Panc1 (cell line): Measurements from ENCODE around the gene NKAPL. TPM values are rescaled to one million over a fixed set of nuclear protein-coding genes. Genes with fewer than 3 reads are reported as not detected.

Experiments
- ATAC-seq: fragments of 200-7000 bp; cut with Tn5 transposase; 2 replicates; pipeline ENCODE4 v1.9.1; 2020; ENCODE audit warnings: mild to moderate bottlenecking, moderate library complexity
- BruUV-seq: library from RNA; stranded (reverse); fragments of 400-500 nt; replicated peaks from 2 replicates; lab custom pipeline; 2021; lab: Mats Ljungman, UMichigan
- CTCF ChIA-PET: fragments of 300-600 bp; sonication (Branson Sonifier 250); formaldehyde crosslinking; loops from one replicate; lab custom pipeline; 2022; ENCODE audit warnings: antibody characterized with exemption; lab: Charles Lee
- POLR2A ChIA-PET: fragments of 300-600 bp; sonication (Branson Sonifier 250); formaldehyde crosslinking; loops from one replicate; lab custom pipeline; 2022; ENCODE audit warnings: antibody characterized with exemption; lab: Charles Lee
- DNase-seq: peaks from one replicate; pipeline ENCODE4 v3.0.0-alpha.2; 2010; ENCODE audit warnings: low read depth, low spot score
- H3K27ac ChIP-seq: 2 replicates; pipeline ENCODE4 v1.5.1; 2011; ENCODE audit warnings: mild to moderate bottlenecking, low read length, inconsistent platforms
- H3K27me3 ChIP-seq: fragments of 200-500 bp; sonication (Bioruptor generic); 2 replicates; pipeline ENCODE4 v1.6.0; 2014; ENCODE audit warnings: low read length, inconsistent platforms; ENCODE audit not compliant: control insufficient read depth, insufficient read depth
- H3K36me3 ChIP-seq: fragments of 200-500 bp; sonication (Bioruptor generic); 2 replicates; pipeline ENCODE4 v1.5.1; 2014; ENCODE audit warnings: inconsistent platforms, mild to moderate bottlenecking, low read length, moderate library complexity; ENCODE audit not compliant: control insufficient read depth, insufficient read depth
- H3K4me1 ChIP-seq: 2 replicates; pipeline ENCODE4 v1.5.1; 2011; ENCODE audit warnings: inconsistent platforms, mild to moderate bottlenecking, low read length, moderate library complexity; ENCODE audit not compliant: control insufficient read depth, insufficient read depth
- H3K4me3 ChIP-seq, 2 experiments: 2 replicates each; pipeline ENCODE4 v1.5.1; 2011 to 2012; ENCODE audit warnings: low read depth in 2 of 2, low read length in 2 of 2, mild to moderate bottlenecking in 2 of 2, inconsistent platforms in 1 of 2, moderate library complexity in 1 of 2
- H3K9me3 ChIP-seq: fragments of 200-500 bp; sonication (Bioruptor generic); 2 replicates; pipeline ENCODE4 v1.5.1; 2014; ENCODE audit warnings: low read depth, mild to moderate bottlenecking, inconsistent platforms, low read length, moderate library complexity; ENCODE audit not compliant: control insufficient read depth, insufficient read depth
- POLR2AphosphoS5 ChIP-seq: IDR thresholded peaks from 2 replicates; pipeline ENCODE4 v1.6.1; 2012; ENCODE audit warnings: mild to moderate bottlenecking, low read depth, low read length, moderate library complexity
- SIN3A ChIP-seq: IDR thresholded peaks from 2 replicates; pipeline ENCODE4 v1.6.1; 2012; ENCODE audit warnings: low read depth, mild to moderate bottlenecking, low read length, moderate library complexity, borderline replicate concordance; ENCODE audit not compliant: insufficient read depth
- TCF7L2 ChIP-seq: IDR thresholded peaks from 2 replicates; pipeline ENCODE4 v1.6.1; 2011; ENCODE audit warnings: mild to moderate bottlenecking, low read depth, low read length, inconsistent platforms
- in situ Hi-C: cut with HindIII; loops from 2 replicates; pipeline ENCODE4 v1.10.0; 2016; ENCODE audit warnings: low sequenced_read_pairs, low pct_unique_long_range_greater_than_20kb
- intact Hi-C: fragments of 100-400 bp; cut with micrococcal nuclease; formaldehyde crosslinking; loops from one replicate; pipeline ENCODE4 v1.10.0; 2022; ENCODE audit not compliant: unreplicated experiment
- total RNA-seq: library from RNA; stranded (reverse); gene quantifications from one replicate; pipeline ENCODE4 v1.2.1, GENCODE V29; 2021; ENCODE audit not compliant: unreplicated experiment
- TF ChIP-seq, protein P1 (sequence below), 2 experiments: IDR thresholded peaks; 2 replicates each; pipeline ENCODE4 v1.6.1; 2011 to 2012; ENCODE audit warnings: low read depth in 2 of 2, control low read depth in 1 of 2, low read length in 1 of 2, mild to moderate bottlenecking in 1 of 2, moderate library complexity in 1 of 2; ENCODE audit not compliant: insufficient read depth in 1 of 2
- TF ChIP-seq, protein P2 (sequence below): fragments of 450-650 bp; IDR thresholded peaks from 2 replicates; pipeline ENCODE4 v1.5.1; 2017; ENCODE audit warnings: mild to moderate bottlenecking

NKAPL gene
- total RNA-seq, 1 experiment from 2014 or later: not detected

DNA sequence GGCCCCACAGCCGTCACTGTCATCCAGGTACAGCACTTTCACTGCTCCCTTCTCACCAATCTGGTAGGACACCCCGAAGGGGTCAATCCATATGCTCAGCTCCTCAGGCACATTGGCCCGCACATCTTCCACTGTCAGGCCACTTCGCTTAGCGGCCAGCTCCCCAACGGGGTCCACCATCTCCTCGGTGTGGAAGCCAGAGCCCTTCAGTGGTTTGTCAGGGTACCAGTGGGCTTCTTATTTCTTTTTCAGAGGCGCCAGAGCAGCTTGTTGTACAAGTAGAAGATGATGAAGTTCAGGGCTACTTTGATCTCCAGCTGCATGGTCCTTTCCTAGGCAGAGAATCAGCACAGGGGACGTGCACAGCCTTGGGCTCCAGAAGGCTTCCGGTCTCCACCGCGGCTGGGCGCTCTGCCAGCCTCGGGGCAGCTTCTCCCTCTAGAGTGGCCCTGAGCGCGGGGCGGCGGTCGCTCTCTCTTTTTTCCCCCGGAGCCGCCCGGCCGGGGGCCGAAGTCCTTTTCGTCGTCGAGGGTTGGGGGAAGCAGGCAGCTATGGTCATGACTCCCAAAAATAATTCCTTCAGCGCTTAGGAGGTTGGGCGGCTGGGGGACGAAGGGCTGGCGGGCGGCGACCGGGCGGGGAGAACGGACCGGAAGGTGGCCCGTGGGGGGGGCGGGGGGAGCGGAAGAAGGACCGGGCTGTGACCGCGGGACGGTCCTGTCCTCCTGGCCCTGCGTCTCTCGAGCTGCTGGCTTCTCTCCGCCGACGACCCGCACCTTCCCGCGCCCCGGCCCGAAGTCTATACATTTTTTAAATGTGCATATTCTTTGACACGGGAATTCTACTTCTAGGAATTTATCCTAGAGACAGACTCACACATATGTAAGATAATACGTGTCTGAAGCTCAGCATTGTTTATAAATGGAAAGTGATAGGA, 40.5 kb upstream of the NKAPL start:
- ATAC-seq (peak; percentile 90), DNase-seq (no peak)
- CTCF ChIA-PET: interaction anchor here (0.7 kb wide), 1 partner anchor 76 kb away, joined by 3 read pairs; no protein-coding TSS in a partner anchor
- Histone ChIP-seq H3K27me3 (no peaks in the 10 kb centered on the region), H3K9me3 (no peaks in the 10 kb centered on the region), H3K27ac (peak overlapping the region; percentile 92), H3K36me3 (no peaks in the 10 kb centered on the region), H3K4me3 (peak overlapping the region; percentile 55 to 77), H3K4me1 (peaks cover 33% of the 10 kb centered on the region)
- peak; percentile 71; the same call in 1 of the 2 replicates for TF ChIP-seq POLR2AphosphoS5
- TF ChIP-seq TCF7L2: 0 out of 2 replicates have a peak, but pooled peaks have one; percentile 31
- TF ChIP-seq SIN3A: no peak
- POLR2A ChIA-PET: interaction anchor here (0.6 to 0.8 kb wide), 5 partner anchors 14 to 619 kb away, joined by 3 to 18 read pairs (median 4); no protein-coding TSS in a partner anchor
- in situ Hi-C loops: no loop called here
- intact Hi-C loops: no loop called here
- BruUV-seq: TSS peak; percentile 96

DNA sequence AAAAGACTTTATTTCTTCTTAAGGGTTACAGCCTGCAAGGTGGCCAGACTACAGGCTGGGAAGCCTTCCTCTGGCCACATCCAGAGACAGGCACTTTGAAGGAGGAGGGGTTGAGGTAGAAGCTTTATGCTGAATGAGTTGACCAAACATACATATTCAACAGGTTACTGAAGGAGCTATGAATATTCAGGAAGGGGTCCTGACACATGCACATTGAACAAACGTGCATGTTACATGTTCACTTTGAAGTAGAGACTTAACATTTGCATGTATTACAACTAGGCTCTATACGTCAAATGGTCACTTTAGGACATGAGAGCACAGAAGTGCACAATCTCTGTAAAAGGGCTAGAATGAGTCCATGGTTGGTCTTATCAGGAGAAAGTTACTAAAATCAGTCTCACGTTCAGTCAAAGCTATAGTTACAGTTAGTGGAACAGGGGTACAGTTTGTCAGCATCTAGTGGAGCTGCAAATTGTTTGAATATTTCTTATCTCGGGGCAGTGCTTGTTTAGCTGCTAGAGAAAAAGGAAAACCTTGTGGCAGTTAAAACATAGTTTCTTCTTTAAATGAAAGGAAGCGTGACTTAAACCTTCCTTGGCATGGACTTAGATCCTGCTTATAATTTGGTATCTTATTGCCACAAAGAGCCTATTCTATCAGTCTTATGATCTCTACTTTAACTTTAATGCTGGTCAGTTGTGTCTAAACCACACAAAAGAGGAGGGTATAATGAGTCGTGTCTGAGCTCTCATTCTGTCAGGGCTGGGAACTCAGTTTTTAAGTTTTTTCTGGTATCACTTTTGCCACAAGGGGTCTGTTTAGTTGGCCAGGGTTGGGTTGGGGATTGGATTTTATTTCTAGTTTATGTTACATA, 38.6 kb upstream of the NKAPL start:
- no peak overlapping the region for H3K4me3 ChIP-seq
- H3K27ac ChIP-seq: peak overlapping the region; percentile 51; the same call in 1 of the 2 replicates
- in situ Hi-C loops: no loop called here
- CTCF ChIA-PET: interaction anchor here (0.7 to 1.4 kb wide), 2 partner anchors 135 to 168 kb away, joined by 3 to 6 read pairs; no protein-coding TSS in a partner anchor
- H3K4me1 ChIP-seq: peaks cover 37% of the 10 kb centered on the region
- BruUV-seq: no TSS peak
- intact Hi-C loops: loop anchor here (2.0 to 5.0 kb wide), 2 partner anchors 117 to 136 kb away; partner anchors contain the start of gene ZSCAN31
- no peaks in the 10 kb centered on the region for H3K9me3 ChIP-seq
- TF ChIP-seq, protein P1, sequence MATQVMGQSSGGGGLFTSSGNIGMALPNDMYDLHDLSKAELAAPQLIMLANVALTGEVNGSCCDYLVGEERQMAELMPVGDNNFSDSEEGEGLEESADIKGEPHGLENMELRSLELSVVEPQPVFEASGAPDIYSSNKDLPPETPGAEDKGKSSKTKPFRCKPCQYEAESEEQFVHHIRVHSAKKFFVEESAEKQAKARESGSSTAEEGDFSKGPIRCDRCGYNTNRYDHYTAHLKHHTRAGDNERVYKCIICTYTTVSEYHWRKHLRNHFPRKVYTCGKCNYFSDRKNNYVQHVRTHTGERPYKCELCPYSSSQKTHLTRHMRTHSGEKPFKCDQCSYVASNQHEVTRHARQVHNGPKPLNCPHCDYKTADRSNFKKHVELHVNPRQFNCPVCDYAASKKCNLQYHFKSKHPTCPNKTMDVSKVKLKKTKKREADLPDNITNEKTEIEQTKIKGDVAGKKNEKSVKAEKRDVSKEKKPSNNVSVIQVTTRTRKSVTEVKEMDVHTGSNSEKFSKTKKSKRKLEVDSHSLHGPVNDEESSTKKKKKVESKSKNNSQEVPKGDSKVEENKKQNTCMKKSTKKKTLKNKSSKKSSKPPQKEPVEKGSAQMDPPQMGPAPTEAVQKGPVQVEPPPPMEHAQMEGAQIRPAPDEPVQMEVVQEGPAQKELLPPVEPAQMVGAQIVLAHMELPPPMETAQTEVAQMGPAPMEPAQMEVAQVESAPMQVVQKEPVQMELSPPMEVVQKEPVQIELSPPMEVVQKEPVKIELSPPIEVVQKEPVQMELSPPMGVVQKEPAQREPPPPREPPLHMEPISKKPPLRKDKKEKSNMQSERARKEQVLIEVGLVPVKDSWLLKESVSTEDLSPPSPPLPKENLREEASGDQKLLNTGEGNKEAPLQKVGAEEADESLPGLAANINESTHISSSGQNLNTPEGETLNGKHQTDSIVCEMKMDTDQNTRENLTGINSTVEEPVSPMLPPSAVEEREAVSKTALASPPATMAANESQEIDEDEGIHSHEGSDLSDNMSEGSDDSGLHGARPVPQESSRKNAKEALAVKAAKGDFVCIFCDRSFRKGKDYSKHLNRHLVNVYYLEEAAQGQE (IDR thresholded peaks at IDR 0.05; ENCODE audit: insufficient read depth in 1 of 2, low read depth in 2 of 2, low read length in 1 of 2): no peak
- TF ChIP-seq SIN3A (no peak), POLR2AphosphoS5 (no peak), TCF7L2 (no peak)
- TF ChIP-seq, protein P2, sequence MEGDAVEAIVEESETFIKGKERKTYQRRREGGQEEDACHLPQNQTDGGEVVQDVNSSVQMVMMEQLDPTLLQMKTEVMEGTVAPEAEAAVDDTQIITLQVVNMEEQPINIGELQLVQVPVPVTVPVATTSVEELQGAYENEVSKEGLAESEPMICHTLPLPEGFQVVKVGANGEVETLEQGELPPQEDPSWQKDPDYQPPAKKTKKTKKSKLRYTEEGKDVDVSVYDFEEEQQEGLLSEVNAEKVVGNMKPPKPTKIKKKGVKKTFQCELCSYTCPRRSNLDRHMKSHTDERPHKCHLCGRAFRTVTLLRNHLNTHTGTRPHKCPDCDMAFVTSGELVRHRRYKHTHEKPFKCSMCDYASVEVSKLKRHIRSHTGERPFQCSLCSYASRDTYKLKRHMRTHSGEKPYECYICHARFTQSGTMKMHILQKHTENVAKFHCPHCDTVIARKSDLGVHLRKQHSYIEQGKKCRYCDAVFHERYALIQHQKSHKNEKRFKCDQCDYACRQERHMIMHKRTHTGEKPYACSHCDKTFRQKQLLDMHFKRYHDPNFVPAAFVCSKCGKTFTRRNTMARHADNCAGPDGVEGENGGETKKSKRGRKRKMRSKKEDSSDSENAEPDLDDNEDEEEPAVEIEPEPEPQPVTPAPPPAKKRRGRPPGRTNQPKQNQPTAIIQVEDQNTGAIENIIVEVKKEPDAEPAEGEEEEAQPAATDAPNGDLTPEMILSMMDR: no peak
- H3K36me3 ChIP-seq: no peaks in the 10 kb centered on the region; the same call in 1 of the 2 replicates
- H3K27me3 ChIP-seq: no peaks in the 10 kb centered on the region
- ATAC-seq: no peak
- POLR2A ChIA-PET: no interaction called here
- no peak for DNase-seq
